ENCODE measurements around the gene ZMAT5. TPM values are rescaled to one million over a fixed set of nuclear protein-coding genes. Genes with fewer than 3 reads are reported as not detected.

ZMAT5 gene
- total RNA-seq, 1 experiment from 2014 or later = 16.0 TPM

- TF ChIP-seq EZH2 (IDR thresholded peaks at IDR 0.05) = no peak
- TF ChIP-seq TCF7L2 (IDR thresholded peaks at IDR 0.05; ENCODE audit: borderline replicate concordance, extremely low read depth, insufficient read depth, insufficient read length) = no peak
- DNase-seq (ENCODE audit: low read depth, low spot score) (no peak), ATAC-seq (no peak)
- no peak overlapping the region for H3K27ac ChIP-seq (ENCODE audit: low read depth, low read length)
- ChIA-PET CTCF (no interaction called here), POLR2A (no interaction called here), RAD21 (ENCODE audit: low non-redundant PET in 1 of 2, low total read pairs in 2 of 2, uncharacterized antibody in 2 of 2, unreplicated experiment in 2 of 2) (no interaction called here)
- H2AFZ ChIP-seq (ENCODE audit: low read depth, low read length, poor library complexity, severe bottlenecking) = no peak overlapping the region
- H3K9me2 ChIP-seq (ENCODE audit: insufficient read depth) = no peaks in the 10 kb centered on the region
- no peaks in the 10 kb centered on the region for H4K20me1 ChIP-seq (ENCODE audit: insufficient read depth)
- H3K79me2 ChIP-seq (ENCODE audit: insufficient read depth, low read length) = no peaks in the 10 kb centered on the region
- no peak overlapping the region for H3K4me2 ChIP-seq (ENCODE audit: low read length)
- intact Hi-C loops (cut with micrococcal nuclease) = no loop called here
- H3K4me3 ChIP-seq (replicated peaks in 1 of 2; ENCODE audit: low read depth in 1 of 2, low read length in 2 of 2) = no peak overlapping the region
- no peaks in the 10 kb centered on the region for H3K27me3 ChIP-seq (ENCODE audit: insufficient read depth, low read length)
- H3K4me1 ChIP-seq (ENCODE audit: control insufficient read depth in 1 of 2, insufficient read depth in 2 of 2, low read length in 2 of 2) = peaks cover 0 to 9% of the 10 kb centered on the region in 2 experiments; a peak in 1 of 4 replicates
- no peak overlapping the region for H3K9ac ChIP-seq (ENCODE audit: low read length)
- H3K36me3 ChIP-seq (ENCODE audit: control insufficient read depth in 1 of 2, insufficient read depth in 2 of 2, low read length in 2 of 2) = peaks cover 34 to 58% of the 10 kb centered on the region in 2 experiments
- H3K9me3 ChIP-seq (ENCODE audit: control insufficient read depth in 1 of 2, insufficient read depth in 1 of 2, low read depth in 1 of 2, low read length in 2 of 2) = no peaks in the 10 kb centered on the region
- BruUV-seq (replicated peaks) = no TSS peak
Measured at GRCh38 chr22:29811377-29811776, 44.6 kb upstream of the ZMAT5 start.

- no peak for DNase-seq (ENCODE audit: low read depth, low spot score)
- Histone ChIP-seq H3K79me2 (ENCODE audit: insufficient read depth, low read length) (no peaks in the 10 kb centered on the region), H3K4me3 (replicated peaks in 1 of 2; ENCODE audit: low read depth in 1 of 2, low read length in 2 of 2) (no peak overlapping the region), H4K20me1 (ENCODE audit: insufficient read depth) (no peaks in the 10 kb centered on the region), H3K27ac (ENCODE audit: low read depth, low read length) (no peak overlapping the region), H3K9me2 (ENCODE audit: insufficient read depth) (no peaks in the 10 kb centered on the region), H2AFZ (ENCODE audit: low read depth, low read length, poor library complexity, severe bottlenecking) (no peak overlapping the region), H3K4me1 (ENCODE audit: control insufficient read depth in 1 of 2, insufficient read depth in 2 of 2, low read length in 2 of 2) (peaks cover 0 to 9% of the 10 kb centered on the region in 2 experiments; a peak in 1 of 4 replicates), H3K9ac (ENCODE audit: low read length) (no peak overlapping the region), H3K4me2 (ENCODE audit: low read length) (no peak overlapping the region), H3K27me3 (ENCODE audit: insufficient read depth, low read length) (no peaks in the 10 kb centered on the region), H3K9me3 (ENCODE audit: control insufficient read depth in 1 of 2, insufficient read depth in 1 of 2, low read depth in 1 of 2, low read length in 2 of 2) (no peaks in the 10 kb centered on the region), H3K36me3 (ENCODE audit: control insufficient read depth in 1 of 2, insufficient read depth in 2 of 2, low read length in 2 of 2) (peaks cover 43 to 62% of the 10 kb centered on the region in 2 experiments)
- intact Hi-C loops (cut with micrococcal nuclease) = no loop called here
- POLR2A ChIA-PET = no interaction called here
- ATAC-seq = no peak
- BruUV-seq (replicated peaks) = no TSS peak
- CTCF ChIA-PET = no interaction called here
- RAD21 ChIA-PET (ENCODE audit: low non-redundant PET in 1 of 2, low total read pairs in 2 of 2, uncharacterized antibody in 2 of 2, unreplicated experiment in 2 of 2) = no interaction called here
- TF ChIP-seq REST (IDR thresholded peaks at IDR 0.05; ENCODE audit: low read depth) (no peak), EGR1 (IDR thresholded peaks at IDR 0.05; ENCODE audit: low read depth) (no peak), CTCF (IDR thresholded peaks at IDR 0.05 in 2 of 3, conservative IDR thresholded peaks at IDR 0.05 in 1 of 3; ENCODE audit: borderline replicate concordance in 1 of 3, insufficient read depth in 1 of 3, low read depth in 2 of 3, low read length in 2 of 3) (no peak), CEBPB (IDR thresholded peaks at IDR 0.05; ENCODE audit: low read depth) (no peak), ATF3 (IDR thresholded peaks at IDR 0.05) (no peak), POLR2AphosphoS5 (IDR thresholded peaks at IDR 0.05; ENCODE audit: low read depth, low read length) (no peak), ZNF274 (IDR thresholded peaks at IDR 0.05; ENCODE audit: low read depth, low read length) (no peak), RAD21 (IDR thresholded peaks at IDR 0.05; ENCODE audit: low read depth) (no peak), SP1 (IDR thresholded peaks at IDR 0.05; ENCODE audit: low read depth) (no peak), SRF (IDR thresholded peaks at IDR 0.05; ENCODE audit: low read depth) (no peak), ZBTB33 (IDR thresholded peaks at IDR 0.05; ENCODE audit: extremely low read depth, insufficient replicate concordance, low read length) (no peak)
Measured at GRCh38 chr22:29810216-29810615, 43.4 kb upstream of the ZMAT5 start.
